Activated CD8-positive, alpha-beta memory T cell treated with anti-CD3 and anti-CD28 coated beads, Interleukin-2, amount 50 U/mL, for 1 hour (primary cell): ENCODE results near the gene TKT.

Experiments used
- DNase-seq: peaks from one replicate; pipeline ENCODE4 v3.0.0-alpha.2; 2020; ENCODE audit errors: extremely low read depth

TKT gene

DNA sequence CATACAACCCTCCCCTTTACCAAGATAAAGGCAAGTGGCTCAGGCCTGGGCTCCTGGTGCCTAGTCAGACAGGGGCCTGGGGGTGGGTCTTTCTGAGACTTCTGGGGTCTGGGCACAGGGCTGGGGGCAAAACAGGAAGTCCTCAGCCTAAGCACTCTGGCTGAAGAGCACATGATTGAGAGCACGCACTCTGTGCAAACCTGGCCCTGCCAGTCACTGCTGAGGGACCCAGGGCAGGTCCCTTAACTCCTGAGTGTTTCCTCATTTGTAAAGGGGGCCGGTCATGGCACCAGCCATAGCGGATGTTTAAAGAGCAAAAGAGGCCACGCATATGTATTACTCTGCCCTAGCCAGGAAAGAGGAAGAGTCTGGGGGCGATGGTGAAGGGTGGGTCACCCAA is 16.0 kb downstream of the TKT start:
- DNase-seq: no peak

DNA sequence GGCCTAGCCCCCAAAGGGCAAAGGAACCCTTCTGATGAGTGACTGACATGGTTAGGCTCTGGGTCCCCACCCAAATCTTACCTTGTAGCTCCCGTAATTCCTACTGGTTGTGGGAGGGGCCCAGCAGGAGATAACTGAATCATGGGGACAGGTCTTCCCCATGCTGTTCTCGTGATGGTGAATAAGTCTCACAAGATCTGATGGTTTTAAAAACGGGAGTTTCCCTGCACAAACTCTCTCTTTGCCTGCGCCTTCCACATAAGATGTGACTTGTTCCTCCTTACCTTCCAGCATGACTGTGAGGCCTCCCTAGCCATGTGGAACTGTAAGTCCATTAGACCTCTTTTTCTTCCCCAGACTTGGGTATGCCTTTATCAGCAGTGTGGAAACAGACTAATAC is 16.9 kb downstream of the TKT start:
- no peak for DNase-seq

- DNase-seq: no peak
These were observed 17.6 kb downstream of the TKT start for GRCh38 chr3:53238051-53238850.

GRCh38 chr3:53236112-53236841 is 19.5 kb downstream of the TKT start:
- no peak for DNase-seq

GRCh38 chr3:53235545-53235944 is 20.3 kb downstream of the TKT start:
- no peak for DNase-seq

- no peak for DNase-seq
These were observed 21.0 kb downstream of the TKT start for GRCh38 chr3:53234841-53235232.

DNA sequence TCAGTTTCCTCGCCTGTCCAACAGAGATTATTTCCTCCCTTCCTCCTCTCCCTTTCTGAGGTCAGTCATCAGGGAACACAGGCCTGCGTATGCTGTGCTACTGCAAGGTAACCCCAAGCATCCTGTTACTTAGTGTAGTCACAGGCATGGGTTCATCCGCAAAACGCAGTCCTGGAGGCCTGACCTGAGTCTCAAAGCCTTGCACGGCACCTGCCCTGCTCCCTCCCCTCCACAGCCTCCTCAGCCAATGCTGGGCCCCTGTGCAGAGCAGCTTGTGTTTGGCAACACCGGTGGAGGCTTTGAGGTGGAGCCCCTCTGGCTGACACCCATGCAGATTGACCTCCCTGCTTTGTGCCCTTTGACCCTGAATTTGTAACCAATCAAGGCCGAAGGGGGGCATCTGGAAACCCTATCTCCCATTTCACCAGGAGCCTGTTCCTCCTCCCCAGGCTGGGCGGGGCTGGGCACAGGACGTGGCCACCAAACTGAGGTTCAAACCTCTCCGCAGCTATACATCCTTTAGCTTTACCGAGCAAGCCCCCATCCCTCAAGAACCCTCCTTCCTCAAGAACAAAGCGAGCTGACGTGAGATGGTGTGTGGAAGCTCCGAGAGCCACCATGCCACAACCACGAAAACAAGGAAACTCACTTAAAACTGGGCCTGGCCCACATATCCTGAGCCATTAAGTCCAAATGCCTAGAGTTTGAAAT is 21.5 kb downstream of the TKT start:
- DNase-seq: no peak

DNA sequence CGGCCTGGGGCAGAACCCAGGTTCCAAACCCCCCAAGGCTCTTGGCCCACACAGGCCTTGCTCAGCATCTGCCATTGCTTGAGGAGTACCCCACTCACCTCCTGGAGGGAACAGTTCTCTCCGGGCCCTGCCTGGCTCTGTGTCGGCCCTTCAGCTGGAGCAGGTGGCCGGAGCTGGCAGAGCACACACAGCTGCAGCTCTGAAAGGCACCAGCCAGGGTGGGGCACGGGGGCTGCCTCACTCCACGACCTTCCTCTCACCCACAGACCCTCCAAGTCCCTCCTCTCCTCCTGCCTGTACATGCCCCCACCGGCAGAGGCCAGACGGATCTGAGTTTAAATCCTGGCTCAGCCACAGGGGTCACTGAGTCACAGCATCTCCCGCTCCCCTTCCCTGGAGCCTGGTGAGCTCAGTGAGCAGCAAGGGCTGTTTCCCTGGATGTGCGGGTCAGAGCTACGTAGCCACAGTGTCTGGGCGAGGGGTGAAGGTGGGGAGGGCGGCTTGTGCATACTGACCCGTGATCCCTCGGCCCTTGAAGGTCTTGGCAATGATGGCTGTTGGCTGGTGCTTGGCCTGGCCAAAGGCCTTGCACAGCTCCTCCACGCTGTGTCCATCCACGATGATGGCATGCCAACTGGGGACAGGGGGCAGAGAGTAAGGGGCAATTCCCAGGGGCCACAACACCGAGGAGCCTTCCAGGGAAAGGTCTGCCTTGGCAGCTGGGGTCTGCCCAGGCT is 23.0 kb downstream of the TKT start:
- DNase-seq: no peak

- DNase-seq: no peak
These were observed 24.0 kb downstream of the TKT start for GRCh38 chr3:53231532-53232511.

DNA sequence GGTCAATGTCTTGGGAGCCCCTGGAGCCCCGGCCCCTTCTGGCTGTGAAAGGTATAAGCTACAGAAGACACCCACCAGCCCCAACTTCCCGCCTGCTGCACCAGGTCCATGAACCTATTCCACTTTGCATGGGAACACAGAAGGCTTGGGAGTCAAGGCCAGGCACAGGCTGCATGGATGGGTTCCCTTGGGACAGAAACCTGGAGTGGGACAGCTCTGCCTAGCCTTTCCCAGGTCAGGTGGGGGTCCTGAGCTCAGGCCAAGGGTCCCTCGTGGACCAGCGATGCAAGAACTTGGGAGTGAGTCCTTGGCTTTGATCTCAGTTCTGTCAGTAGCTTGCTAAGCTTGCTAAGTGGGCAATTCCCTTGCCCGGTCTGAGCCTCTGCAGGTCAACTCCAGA is 25.0 kb downstream of the TKT start:
- DNase-seq: no peak

DNA sequence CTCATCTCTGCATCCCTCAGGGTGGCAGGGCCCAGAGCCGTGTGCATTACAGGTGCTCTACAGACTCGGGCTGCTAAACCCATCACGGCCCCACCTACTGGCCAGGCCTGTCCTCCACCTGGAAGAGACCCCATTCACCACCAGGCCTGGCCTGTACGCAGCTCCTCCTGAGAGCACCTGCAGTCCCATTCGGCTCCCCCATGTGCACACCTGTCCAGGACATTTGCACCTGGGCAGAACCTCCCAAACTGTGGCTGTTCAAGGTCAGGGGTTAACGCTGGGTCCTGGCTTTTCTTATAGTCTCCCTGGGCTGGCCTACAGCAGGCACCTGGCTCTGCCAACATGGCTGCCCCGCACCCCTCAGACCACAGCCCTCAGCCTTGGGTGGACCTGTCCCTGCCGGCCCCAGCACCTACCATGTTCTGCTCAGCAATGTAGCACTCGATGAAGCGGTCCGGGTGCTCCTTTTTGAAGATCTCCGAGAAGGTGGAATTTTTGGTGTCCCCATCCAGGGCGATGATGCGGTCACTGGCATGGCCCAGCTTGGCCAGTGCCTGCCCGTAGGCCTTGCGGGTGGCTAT is 25.7 kb downstream of the TKT start:
- no peak for DNase-seq

GRCh38 chr3:53229606-53230005 is 26.2 kb downstream of the TKT start:
- no peak for DNase-seq

DNA sequence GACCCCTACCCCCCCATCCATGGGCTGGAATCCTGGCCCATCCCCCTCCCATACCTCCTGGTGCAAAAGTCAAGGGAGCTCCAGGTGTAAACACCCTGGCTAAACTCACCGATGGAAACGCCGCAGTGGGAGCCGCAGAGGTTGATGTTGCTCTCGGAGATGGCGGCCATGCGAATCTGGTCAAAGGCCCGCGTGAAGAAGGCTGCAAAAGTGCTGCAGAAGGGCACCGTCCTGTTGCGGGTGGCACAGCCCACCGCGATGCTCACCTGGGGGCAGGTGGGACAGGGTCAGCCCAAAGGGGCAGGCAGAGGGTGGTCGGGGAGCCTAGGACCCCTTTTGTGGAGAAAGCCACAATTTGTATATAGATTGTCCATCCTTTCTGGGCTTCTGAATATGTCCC is 26.7 kb downstream of the TKT start:
- no peak for DNase-seq

DNA sequence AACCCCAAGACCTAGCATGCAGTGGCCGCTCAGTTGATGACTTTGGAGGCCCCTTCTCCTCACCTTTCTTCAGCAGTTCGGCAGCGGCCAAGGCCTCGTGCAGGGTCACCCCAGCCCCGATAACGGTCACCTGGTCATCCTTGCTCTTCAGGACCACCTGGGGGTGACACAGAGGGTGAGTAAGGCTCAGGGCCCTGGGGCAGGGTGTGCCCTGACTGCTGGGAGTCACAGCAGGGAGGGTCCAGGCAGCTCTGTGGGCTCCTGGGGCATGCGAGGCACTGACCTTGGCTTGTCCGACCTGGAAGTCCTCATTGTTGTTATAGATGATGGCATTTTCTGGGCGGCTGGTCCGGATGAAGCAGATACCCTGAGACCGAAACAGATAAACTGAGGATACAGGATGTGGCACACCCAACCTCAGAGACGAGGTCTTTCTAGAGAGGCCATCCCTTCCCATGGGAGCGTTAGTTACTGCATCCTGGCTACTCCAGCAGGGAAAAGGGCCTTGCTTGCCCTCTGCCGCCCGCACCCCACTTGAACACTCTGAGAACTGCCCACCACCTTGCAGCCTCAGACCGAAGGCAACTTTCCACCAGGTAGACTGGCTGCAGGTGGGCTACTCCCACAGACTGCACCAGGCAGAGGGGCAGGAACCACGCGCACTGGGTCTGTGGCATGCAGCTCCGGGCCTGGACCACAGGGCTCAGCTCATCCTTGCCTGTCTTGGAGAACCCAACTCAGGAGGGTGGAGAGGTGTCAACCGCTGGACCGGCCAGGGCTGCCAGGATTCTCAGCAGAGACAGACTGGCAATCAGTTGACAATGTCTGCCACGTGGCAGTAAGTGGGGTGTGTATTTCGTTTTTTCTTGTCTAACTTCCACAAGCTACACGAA is 27.6 kb downstream of the TKT start:
- no peak for DNase-seq

DNA sequence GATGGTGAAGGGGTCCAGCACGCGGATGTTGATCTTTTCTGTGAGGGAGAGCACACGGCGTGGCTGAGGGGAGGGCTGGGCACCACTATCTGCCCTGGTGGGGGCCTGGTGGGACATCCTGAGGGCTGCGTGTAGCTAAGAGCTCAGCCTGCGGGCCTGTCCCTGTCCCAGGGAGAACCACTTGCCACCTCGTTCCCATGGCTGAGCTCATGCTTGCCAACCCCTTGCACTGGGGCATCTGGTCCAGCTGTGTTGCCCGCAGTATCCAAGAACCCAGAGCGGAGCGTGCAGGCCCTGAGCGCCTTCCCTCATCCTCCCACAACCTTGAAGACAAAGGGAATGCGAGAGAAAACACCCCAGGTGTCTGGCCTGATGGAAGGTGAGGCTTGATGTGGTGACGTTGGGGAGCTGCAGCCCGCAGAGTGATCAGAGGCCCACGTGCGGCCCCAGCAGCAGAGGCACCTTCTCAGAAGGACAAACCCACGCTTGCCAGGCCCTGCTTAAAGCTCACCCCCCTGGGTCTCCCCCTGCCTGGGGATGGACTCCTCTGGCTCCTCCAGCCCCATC is 28.9 kb downstream of the TKT start:
- no peak for DNase-seq

- DNase-seq: no peak
These were observed 29.5 kb downstream of the TKT start for GRCh38 chr3:53226142-53226840.

- no peak for DNase-seq
These were observed 30.2 kb downstream of the TKT start for GRCh38 chr3:53225651-53226050.

GRCh38 chr3:53225181-53225580 is 30.6 kb downstream of the TKT start:
- no peak for DNase-seq
